Stimulated activated naive CD8-positive, alpha-beta T cell treated with anti-CD3 and anti-CD28 coated beads, Interleukin-15, amount 100 ng/mL, for 72 hours (primary cell): ENCODE data around the gene SMIM13.

Source experiments
- ATAC-seq: fragments of 150-1000 bp; cut with Tn5 transposase; 2 replicates; pipeline ENCODE4 v1.10.0; 2021; ENCODE audit warnings: mild to moderate bottlenecking, moderate library complexity
- DNase-seq, 2 donors: peaks; one replicate each; pipeline ENCODE4 v3.0.0; 2021 to 2022
- H3K27ac Mint-ChIP-seq, 2 donors: one replicate each; pipeline ENCODE4 v1.8.0; 2022; ENCODE audit warnings: mild to moderate bottlenecking in 2 of 2, mixed read lengths in 2 of 2, moderate library complexity in 2 of 2
- H3K27me3 Mint-ChIP-seq: one replicate; pipeline ENCODE4 v1.8.0; 2022; ENCODE audit warnings: mixed read lengths
- H3K4me1 Mint-ChIP-seq: one replicate; pipeline ENCODE4 v1.8.0; 2022; ENCODE audit warnings: mild to moderate bottlenecking, mixed read lengths
- H3K4me3 Mint-ChIP-seq, 2 donors: one replicate each; pipeline ENCODE4 v1.8.0; 2022; ENCODE audit warnings: mild to moderate bottlenecking in 2 of 2, mixed read lengths in 2 of 2, moderate library complexity in 1 of 2
- H3K9me3 Mint-ChIP-seq, 2 donors: one replicate each; pipeline ENCODE4 v1.8.0; 2022; ENCODE audit warnings: mixed read lengths in 2 of 2

The SMIM13 gene

DNA sequence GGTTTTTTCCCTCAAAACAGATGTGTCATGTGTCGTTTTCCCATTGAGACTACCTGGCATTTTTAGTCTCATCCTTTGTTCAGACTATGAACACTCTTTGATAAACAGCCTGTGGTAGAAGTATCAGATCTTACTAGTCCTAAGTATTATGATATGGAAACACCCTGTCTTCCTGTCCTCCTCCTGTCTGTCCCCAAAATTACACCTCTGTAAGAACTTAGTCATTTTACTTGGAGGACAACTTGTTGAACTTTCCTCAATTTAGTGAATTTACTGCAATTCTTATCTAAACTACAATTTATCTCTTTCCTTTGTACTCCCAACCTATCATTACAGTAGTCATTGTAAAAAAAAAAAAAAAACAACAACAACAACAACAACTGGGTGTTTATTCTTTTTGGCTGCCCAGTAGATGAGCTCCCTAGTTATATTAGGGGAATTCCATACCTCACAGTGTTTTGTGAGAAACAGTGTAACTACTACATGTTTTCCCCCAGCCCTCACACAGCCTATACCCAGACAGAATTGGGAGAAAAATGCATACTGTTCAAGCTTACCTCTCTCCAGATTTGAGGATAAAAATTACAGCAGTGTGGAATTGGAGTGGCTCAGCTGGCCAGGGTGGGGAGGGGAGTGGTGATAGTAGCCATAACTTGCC lies 36.4 kb downstream of the SMIM13 start:
- Mint-ChIP-seq H3K4me3 (no peak overlapping the region), H3K4me1 (peaks cover 19% of the 10 kb centered on the region), H3K27me3 (no peaks in the 10 kb centered on the region), H3K27ac (peak overlapping the region in 1 of 2 donors; percentile 35), H3K9me3 (no peaks in the 10 kb centered on the region)
- no peak for DNase-seq
- ATAC-seq, result peak; percentile 64

DNA sequence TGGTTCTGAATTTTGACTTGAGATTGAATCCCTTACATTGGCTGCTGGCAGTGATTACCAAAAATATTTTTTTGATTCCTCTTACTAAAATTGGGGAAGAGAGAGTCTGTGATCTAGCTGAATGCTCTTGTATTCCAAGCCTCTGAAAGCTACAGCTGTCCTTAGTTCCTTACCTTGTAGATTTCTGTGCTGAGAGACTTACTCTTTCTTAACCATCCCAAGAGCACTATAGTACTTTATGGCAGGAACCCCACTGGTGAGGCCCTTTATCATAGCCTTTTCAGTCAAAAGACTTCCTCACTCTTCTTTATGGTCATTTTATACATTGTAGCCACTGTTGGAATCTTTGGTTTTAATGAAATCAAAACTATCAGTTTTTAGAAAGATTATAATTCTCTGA lies 37.0 kb downstream of the SMIM13 start:
- no peak for DNase-seq
- Mint-ChIP-seq H3K27ac (no peak overlapping the region), H3K4me1 (peaks cover 19% of the 10 kb centered on the region), H3K4me3 (no peak overlapping the region), H3K27me3 (no peaks in the 10 kb centered on the region), H3K9me3 (no peaks in the 10 kb centered on the region)
- ATAC-seq, result no peak

DNA sequence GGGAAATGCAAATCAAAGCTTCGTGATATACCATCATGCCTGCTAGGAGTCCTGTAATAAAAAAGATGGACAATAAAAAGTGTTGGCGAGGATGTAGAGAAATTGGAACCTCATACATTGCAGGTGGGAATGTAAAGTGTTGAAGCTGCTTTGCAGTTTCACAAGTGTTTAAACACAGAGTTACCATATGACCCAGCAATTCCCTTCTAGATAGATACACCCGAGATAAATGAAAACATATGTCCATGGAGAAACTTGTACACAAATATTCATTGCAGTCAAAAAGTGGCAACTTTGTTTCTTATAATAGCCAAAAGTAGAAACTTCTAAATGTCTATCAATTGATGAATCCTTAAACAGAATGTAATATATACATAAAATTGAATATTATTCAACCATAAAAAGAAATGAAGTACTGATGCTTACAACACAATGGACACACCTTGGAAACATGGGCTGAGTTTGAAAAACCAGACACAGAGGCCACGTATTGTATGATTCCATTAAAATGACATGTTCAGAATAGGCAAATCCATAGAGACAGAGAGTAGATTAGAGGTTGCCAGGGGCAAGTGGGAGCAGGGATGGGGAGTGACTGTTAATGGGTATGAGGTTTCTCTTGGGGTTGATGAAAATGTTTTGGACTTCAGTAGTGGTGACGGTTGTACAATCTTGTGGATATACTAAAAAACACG lies 38.7 kb downstream of the SMIM13 start:
- peaks cover 13% of the 10 kb centered on the region for H3K4me1 Mint-ChIP-seq
- H3K27ac Mint-ChIP-seq, result no peak overlapping the region
- no peaks in the 10 kb centered on the region for H3K9me3 Mint-ChIP-seq
- no peak overlapping the region for H3K4me3 Mint-ChIP-seq
- no peak for ATAC-seq
- H3K27me3 Mint-ChIP-seq, result no peaks in the 10 kb centered on the region
- DNase-seq, result no peak

DNA sequence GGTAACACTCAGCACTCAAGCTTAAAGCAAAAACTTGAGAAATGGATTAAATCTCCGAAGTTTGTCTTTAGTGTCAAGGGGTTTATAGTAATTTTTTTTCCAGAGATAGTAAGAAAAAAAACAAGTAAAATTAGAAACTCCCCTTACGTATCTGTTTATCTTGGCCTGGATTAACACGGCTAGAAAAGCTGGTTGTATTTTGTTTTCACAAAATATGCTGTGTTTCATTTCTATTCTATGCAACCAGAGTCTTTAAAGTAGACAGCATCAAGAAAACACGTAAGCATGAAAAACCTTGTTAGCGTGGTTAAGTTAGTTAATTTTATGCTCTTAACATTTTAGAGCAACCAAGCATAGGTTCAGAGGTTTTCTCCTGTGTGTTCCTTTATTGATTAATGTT lies 39.6 kb downstream of the SMIM13 start:
- Mint-ChIP-seq H3K4me3 (no peak overlapping the region), H3K27me3 (no peaks in the 10 kb centered on the region), H3K9me3 (no peaks in the 10 kb centered on the region), H3K27ac (no peak overlapping the region), H3K4me1 (peaks cover 13% of the 10 kb centered on the region)
- no peak for DNase-seq
- ATAC-seq, result no peak

DNA sequence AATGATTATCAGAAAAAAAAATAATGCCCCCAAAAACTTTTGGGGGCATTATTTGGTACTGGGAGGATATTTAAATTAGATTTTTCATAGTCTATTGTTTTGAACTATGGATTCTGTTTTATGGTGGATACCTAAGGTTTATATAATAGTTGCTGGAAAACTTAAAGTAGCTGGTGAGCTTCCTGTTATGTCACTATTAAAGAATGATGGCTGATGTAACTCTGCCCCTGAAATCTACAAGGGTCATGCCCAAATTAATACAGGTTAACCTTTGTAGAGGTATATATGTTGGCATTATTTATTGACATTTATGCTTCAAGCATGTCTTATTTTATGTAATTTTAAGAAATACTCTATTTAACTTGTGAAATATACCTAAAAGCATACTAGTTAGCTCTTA lies 43.2 kb downstream of the SMIM13 start:
- Mint-ChIP-seq H3K4me3 (no peak overlapping the region), H3K27ac (no peak overlapping the region), H3K4me1 (peaks cover 22% of the 10 kb centered on the region), H3K27me3 (no peaks in the 10 kb centered on the region), H3K9me3 (peaks cover 0 to 6% of the 10 kb centered on the region in 2 donors)
- no peak for ATAC-seq
- no peak for DNase-seq

DNA sequence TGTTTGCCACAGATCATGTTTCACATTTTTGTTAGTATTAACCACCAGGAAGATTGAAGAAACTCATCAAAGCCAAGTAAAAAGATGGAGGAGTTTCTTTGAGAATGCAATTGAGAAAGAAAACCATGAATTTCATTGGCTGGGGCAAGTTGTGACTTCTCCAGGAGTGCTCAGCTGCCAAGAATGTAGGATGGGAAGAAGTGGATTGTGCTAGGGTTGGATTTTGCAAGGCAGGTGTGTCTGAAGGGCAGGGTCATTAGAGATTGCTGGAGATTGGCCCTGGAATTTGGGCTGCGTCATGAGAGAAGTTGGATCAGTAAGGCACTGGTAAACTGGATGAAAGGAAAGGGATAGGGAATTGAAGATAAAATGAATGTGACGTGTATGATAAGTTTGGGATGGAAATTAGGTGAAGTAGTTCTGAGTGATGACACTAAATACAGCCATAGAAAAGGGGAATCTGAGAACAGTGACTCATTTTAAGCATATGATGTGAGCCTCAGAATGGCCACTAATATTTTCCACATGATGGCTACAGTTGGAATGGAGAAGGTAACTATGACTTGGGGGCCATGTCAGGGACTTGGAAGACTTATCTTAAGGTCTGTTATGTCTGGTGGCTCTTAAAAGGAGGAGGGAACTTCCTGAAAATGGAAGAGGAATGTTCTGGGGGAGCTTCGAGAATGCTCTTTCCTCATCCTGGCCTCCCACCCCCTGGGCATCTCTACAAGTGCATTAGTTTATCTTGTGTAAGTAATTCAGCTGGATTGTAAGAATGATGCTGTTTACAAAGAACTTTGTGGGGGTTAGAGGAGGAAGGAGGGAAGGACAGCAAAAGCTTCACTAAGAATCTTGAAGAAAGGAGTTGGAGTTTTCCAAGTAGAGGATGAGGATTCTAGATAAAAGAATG lies 45.7 kb downstream of the SMIM13 start:
- H3K4me1 Mint-ChIP-seq, result peaks cover 24% of the 10 kb centered on the region
- peaks cover 0 to 6% of the 10 kb centered on the region in 2 donors for H3K9me3 Mint-ChIP-seq
- peak; percentile 90 for ATAC-seq
- H3K27ac Mint-ChIP-seq, result peak overlapping the region; percentile 0 to 57
- peak overlapping the region; percentile 3 to 46 for H3K4me3 Mint-ChIP-seq
- DNase-seq, result peak in 1 of 2 donors; percentile 7
- H3K27me3 Mint-ChIP-seq, result no peaks in the 10 kb centered on the region

DNA sequence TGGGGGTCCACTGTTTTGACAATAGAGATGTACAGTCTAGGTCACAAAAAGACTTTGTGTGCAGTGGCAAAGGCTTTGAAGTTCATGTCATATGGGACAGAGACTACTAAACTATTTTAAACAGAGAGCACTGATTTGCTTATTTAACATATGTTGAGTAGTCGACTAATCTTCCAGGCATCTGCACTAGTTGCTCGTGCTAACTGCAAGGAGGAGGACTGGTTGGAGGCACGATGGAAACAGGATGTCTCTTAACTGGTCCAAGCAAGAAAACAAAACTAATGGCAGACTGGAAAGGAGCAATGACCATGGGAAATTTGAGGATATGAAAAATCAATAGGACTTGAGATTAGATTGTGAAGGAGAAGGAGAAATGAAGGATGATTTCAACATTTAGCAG lies 46.4 kb downstream of the SMIM13 start:
- H3K4me3 Mint-ChIP-seq, result no peak overlapping the region
- no peak overlapping the region for H3K27ac Mint-ChIP-seq
- H3K27me3 Mint-ChIP-seq, result no peaks in the 10 kb centered on the region
- DNase-seq (no peak), ATAC-seq (no peak)
- peaks cover 0 to 6% of the 10 kb centered on the region in 2 donors for H3K9me3 Mint-ChIP-seq
- peaks cover 29% of the 10 kb centered on the region for H3K4me1 Mint-ChIP-seq

DNA sequence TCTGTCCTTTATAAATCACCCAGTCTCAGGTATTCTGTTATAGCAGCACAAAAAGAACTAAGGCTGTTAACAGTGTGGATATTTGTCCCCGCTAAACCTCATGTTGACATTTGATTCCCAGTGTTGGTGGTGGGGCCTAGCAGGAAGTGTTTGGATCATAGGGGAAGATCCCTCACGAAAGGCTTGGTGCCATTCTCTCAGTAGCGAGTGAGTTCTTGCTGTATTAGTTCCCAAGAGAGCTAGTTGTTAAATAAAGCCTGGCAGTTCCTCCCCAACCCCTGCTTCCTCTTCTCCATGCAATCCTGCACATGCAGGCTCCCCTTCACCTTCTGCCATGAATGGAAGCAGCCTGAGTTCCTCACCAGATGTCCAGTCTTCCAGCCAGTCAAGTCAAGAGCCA lies 47.7 kb downstream of the SMIM13 start:
- peaks cover 29% of the 10 kb centered on the region for H3K4me1 Mint-ChIP-seq
- ATAC-seq, result no peak

DNA sequence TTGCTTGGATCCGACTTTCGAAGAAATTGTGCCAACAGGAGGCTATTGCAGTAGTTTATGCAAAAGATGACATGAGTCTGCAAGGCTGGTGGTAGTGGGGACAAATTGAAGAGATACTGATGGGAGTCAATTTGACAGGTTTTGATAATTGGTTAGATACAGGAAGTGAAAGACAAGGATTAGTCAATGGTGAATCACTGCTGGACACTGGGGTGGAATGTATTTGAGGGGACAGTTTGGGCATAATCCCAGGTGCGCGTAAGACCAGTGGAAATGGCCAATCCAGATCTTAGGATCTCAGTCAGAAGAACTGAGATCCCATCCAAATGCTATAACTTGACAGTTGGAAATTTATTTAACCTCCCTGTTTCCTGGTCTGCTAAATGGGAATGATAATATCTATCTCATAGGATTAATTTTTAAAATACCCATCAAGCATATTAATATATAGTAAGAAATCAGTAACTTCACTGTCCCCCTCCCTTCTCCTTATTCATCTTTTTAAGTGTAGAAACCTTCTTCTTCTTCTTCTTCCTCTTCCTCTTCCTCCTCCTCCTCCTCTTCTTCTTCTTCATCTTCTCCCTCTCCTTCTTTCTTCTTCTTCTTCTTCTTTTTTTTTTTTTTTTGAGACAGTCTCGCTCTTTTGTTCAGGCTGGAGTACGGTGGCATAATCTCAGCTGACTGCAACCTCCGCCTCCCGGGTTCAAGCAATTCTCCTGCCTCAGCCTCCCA lies 48.8 kb downstream of the SMIM13 start:
- no peak overlapping the region for H3K4me3 Mint-ChIP-seq
- DNase-seq, result no peak
- H3K9me3 Mint-ChIP-seq, result peaks cover 0 to 6% of the 10 kb centered on the region in 2 donors
- ATAC-seq, result no peak
- no peak overlapping the region for H3K27ac Mint-ChIP-seq
- no peaks in the 10 kb centered on the region for H3K27me3 Mint-ChIP-seq
- peaks cover 29% of the 10 kb centered on the region for H3K4me1 Mint-ChIP-seq

More for the DNA sequence above, 47.7 kb downstream of the SMIM13 start:
- DNase-seq, result no peak
- Mint-ChIP-seq H3K9me3 (peaks cover 0 to 6% of the 10 kb centered on the region in 2 donors), H3K4me3 (no peak overlapping the region), H3K27me3 (no peaks in the 10 kb centered on the region), H3K27ac (no peak overlapping the region)

DNA sequence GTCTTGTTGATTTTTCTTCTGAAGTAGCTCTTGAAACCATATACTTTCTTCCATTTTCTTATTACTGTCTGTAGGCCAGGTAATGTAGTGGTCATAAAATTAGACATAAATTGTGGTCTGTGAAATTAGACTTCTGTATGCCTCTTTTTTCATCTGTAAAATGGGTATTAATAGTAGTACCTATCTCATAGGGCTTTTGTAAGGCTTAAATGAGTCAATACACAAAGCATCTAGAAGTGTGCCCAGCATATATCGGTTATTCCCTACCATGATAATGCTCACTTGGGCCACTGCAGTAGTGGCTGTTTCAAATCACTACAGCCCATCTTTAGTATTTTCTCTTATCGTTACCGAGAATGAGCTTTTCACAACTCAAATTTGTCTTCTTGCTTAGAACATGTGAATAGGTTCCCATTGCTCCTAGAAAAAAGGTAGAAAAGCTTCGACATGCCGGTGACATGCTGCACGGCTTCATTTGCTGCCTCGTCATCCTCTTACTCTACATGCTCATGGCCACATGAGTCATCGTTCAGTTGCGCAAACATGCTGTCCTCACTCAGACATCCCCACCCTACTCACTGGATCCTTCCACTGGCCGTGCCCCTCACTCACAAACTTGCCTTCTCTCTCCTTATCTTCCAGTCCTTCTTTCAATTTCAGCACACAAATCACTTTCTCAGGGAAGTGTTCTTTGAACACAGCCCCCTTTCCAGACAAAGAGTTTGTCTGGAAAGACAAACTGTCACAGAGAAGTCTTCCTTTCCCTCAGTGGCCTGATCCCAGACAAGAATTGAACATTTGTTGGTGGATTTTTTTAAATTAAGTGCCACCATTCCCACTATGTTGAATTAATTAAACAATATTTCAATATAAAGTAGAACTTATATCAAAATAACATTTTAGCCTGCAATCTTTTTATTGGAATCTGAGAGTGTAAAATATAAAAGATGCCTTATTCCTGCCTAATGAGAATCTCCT lies 50.0 kb downstream of the SMIM13 start:
- Mint-ChIP-seq H3K9me3 (peaks cover 0 to 6% of the 10 kb centered on the region in 2 donors), H3K27ac (no peak overlapping the region), H3K4me3 (no peak overlapping the region), H3K4me1 (peaks cover 24% of the 10 kb centered on the region), H3K27me3 (no peaks in the 10 kb centered on the region)
- no peak for DNase-seq
- no peak for ATAC-seq

DNA sequence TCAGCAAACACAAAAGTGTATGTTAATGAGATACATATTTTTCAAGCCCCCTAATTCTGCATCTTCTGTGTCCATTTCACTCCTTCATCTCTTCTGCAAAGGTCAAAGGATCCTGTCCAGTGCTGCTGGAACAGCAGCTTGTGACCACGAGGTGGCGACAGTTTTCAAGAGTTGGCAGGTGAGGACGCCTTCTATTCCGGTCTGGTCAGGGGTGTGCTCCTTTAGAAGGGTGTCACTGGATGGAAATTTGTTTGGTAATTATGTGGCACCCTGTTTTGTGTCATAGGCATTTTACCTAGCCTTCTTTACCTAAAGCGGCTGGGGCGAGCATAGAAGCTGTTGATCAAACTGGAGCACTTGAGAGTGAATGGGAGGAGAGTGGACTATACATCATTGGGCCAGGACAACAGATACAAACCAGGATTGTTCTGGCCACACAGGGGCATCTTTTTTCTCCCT lies 50.8 kb downstream of the SMIM13 start:
- peaks cover 0 to 6% of the 10 kb centered on the region in 2 donors for H3K9me3 Mint-ChIP-seq
- no peaks in the 10 kb centered on the region for H3K27me3 Mint-ChIP-seq
- H3K4me3 Mint-ChIP-seq, result no peak overlapping the region
- H3K27ac Mint-ChIP-seq, result peak overlapping the region in 1 of 2 donors; percentile 38
- H3K4me1 Mint-ChIP-seq, result peaks cover 17% of the 10 kb centered on the region
- DNase-seq (peak; percentile 69 to 79), ATAC-seq (peak; percentile 90)

DNA sequence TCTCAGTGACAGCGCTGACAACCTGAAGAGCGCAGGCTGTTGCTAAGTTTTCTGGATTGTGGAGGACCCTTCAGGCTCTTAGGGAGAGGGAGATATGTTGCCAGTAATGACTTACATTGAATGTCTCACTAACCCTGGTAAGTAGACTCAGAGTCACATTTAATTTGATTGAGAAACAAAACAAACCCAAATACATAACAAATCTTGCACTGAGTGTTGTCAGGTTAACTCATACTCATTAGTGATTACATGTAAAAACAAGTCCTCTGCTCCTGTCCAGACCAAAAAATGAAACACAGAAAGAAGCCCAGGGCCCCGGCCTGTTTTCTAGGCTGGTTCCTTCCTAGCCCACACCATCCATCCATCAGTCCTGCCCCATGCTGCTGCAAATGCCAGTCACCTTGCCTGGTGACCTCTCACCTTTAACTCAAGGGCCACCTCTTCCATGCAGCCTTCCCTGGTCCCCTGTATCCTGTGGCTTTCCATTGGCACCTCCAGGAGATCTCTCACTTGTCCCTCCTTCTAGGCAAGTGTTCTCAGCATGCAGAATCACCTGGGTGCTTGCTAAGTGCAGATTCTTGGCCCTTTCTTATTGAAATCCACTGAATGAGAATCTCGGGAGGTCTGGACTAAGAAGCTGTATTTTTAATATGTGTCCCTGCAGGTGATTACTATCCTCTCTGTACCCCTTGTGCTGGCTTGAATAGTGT lies 52.6 kb downstream of the SMIM13 start:
- Mint-ChIP-seq H3K27me3 (no peaks in the 10 kb centered on the region), H3K4me3 (no peak overlapping the region), H3K9me3 (no peaks in the 10 kb centered on the region), H3K4me1 (peaks cover 6% of the 10 kb centered on the region), H3K27ac (no peak overlapping the region)
- no peak for DNase-seq
- no peak for ATAC-seq

DNA sequence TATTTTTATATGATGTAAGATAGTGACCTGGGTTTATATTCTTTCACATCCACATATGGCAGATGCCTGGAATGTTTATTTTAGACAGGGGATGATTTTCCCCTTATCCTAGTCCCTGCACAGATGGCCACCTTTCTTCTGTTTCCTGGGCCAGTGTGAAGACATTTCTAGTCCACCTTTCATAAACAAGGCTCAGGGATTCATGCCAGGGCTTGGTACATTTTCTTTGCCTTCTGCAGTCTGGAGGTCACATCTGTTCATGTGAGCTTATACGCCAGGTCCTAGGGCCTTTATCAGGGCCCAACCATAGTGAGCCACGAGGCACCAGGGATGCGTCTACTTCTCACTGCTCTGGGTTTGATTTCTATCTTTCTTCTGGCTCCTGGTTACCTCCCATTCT lies 55.9 kb downstream of the SMIM13 start:
- H3K27ac Mint-ChIP-seq, result no peak overlapping the region
- H3K27me3 Mint-ChIP-seq, result peaks cover 7% of the 10 kb centered on the region

DNA sequence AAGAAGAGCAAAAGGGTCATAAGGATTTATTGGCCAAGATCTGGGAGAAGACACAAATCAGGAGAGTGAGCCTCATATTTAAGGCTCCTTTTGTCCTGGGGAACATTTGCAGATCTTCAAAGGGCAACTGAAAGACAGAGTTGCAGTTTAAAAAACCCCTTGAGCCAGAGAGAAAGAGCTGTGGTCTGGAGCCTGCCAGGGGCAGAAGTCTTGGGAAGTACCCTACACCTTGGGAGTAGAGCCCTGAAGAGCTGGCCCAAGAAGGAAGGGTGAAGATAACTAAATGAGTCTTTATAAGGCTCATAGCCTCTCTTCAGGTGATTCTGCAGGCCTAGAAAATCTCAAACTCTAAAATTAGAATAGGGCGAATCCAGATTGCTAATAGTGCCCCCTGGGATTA lies 57.9 kb downstream of the SMIM13 start:
- no peak for ATAC-seq
- Mint-ChIP-seq H3K4me1 (peaks cover 17% of the 10 kb centered on the region), H3K27ac (no peak overlapping the region), H3K27me3 (peaks cover 27% of the 10 kb centered on the region), H3K4me3 (no peak overlapping the region), H3K9me3 (no peaks in the 10 kb centered on the region)
- DNase-seq, result no peak

More for the DNA sequence above, 55.9 kb downstream of the SMIM13 start:
- DNase-seq (no peak), ATAC-seq (no peak)
- Mint-ChIP-seq H3K9me3 (no peaks in the 10 kb centered on the region), H3K4me3 (no peak overlapping the region), H3K4me1 (peaks cover 13% of the 10 kb centered on the region)
